H1 (cell line): Measurements from ENCODE around the gene PDYN. TPM values are rescaled to one million over a fixed set of nuclear protein-coding genes. Genes with fewer than 3 reads are reported as not detected.

Experiments
- CHD7 ChIP-seq: fragments of 300-600 bp; sonication (generic); IDR thresholded peaks from 2 replicates; pipeline ENCODE4 v1.7.1; 2012; ENCODE audit warnings: low read length, moderate library complexity, mild to moderate bottlenecking, inconsistent platforms; ENCODE audit not compliant: insufficient replicate concordance
- EP300 ChIP-seq, 2 experiments: IDR thresholded peaks; 1 replicate in 1 of 2; 2 replicates in 1 of 2; pipeline ENCODE4 v1.6.1; 2011 to 2012; ENCODE audit warnings: low read depth in 2 of 2, low read length in 2 of 2, mild to moderate bottlenecking in 2 of 2, borderline replicate concordance in 1 of 2, inconsistent platforms in 1 of 2, moderate library complexity in 1 of 2
- SP1 ChIP-seq: IDR thresholded peaks from 2 replicates; pipeline ENCODE4 v1.6.1; 2011; ENCODE audit warnings: low read depth, low read length
- TAF1 ChIP-seq: IDR thresholded peaks from 2 replicates; pipeline ENCODE4 v1.6.1; 2011; ENCODE audit warnings: mild to moderate bottlenecking, low read depth, low read length
- polyA plus RNA-seq, 7 experiments: library from polyadenylated mRNA; depleted of rRNA in 3 of 7; stranded (reverse) in 5 of 7; unstranded in 2 of 7; fragments of >200 nt in 5 of 7; fragments of 200-250 nt in 2 of 7; gene quantifications; 1 replicate in 5 of 7; 2 replicates in 1 of 7; 4 replicates in 1 of 7; pipeline versions ENCODE4 v1.2.1 to v1.2.3, GENCODE V29; 2011 to 2013; ENCODE audit warnings: missing spikeins in 2 of 7, mixed read lengths in 2 of 7
- total RNA-seq: library from RNA; stranded (reverse); fragmentation: NEBNext Ultra II Directional; extraction: Animal tissue kit (Norgen Biotek cat#: 25700); gene quantifications from 2 replicates; pipeline ENCODE4 v1.2.1, GENCODE V29; 2021

Gene PDYN
- total and polyA plus RNA-seq, 2 of the 8 experiments (the other 6 are each of a cell fraction or from before 2014, with no cell fraction given): 0.54 to 0.60 TPM

- TF ChIP-seq CHD7: peak; percentile 60
- no peak for TF ChIP-seq TAF1
- TF ChIP-seq EP300 (IDR thresholded peaks at IDR 0.05; ENCODE audit: borderline replicate concordance in 1 of 2, low read depth in 2 of 2, low read length in 2 of 2): no peak
- peak; percentile 49; the same call in 1 of the 2 replicates for TF ChIP-seq SP1
Measured at GRCh38 chr20:1955217-1955616, 38.6 kb downstream of the PDYN start (continued).
